Stimulated activated CD4-positive, alpha-beta T cell treated with anti-CD3 and anti-CD28 coated beads, Interleukin-12 subunit alpha, Interleukin-12 subunit beta, amount 100 ng/mL, for 4 hours (primary cell): Measurements from ENCODE around the gene STAU1.
"Not testable (repeated sequence)": the region's sequence is repeated elsewhere in the genome, so short reads cannot be mapped to it uniquely, and the experiment has no call there.

Source experiments
- DNase-seq: peaks from one replicate; pipeline ENCODE4 v3.0.0-alpha.2; 2020

STAU1 gene

DNA sequence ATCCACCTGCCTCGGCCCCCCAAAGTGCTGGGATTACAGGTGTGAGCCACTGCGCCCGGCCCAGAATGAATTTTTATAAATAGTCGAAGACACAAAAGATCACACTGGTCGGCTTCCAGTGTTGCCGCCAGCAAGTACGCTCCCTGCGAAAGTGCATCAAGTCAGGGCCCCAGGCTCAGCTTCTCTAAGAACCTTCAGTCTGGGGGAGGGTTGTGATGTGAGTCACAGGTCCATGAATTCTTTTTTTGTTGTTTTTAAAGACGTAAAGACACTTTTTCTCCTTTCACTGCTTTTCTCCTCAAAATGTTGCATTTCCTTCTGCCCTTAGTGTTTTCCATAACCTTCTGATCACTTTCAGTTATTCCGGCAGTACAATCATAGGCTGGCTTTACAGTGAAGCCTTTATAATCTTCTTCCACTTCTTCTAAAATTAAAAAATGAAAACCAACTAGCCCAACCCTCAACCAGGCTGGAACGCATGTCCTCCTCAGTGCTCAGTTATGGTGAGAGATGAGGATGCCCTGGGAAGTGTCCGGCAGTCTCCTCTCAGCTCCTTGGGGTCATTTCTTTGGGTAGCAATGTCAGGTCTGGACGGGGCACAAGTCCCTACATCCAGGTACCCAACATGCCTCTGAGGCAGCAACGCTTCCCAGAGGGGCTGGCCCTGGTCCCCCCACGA is 75.4 kb downstream of the STAU1 start:
- DNase-seq, result no peak

DNA sequence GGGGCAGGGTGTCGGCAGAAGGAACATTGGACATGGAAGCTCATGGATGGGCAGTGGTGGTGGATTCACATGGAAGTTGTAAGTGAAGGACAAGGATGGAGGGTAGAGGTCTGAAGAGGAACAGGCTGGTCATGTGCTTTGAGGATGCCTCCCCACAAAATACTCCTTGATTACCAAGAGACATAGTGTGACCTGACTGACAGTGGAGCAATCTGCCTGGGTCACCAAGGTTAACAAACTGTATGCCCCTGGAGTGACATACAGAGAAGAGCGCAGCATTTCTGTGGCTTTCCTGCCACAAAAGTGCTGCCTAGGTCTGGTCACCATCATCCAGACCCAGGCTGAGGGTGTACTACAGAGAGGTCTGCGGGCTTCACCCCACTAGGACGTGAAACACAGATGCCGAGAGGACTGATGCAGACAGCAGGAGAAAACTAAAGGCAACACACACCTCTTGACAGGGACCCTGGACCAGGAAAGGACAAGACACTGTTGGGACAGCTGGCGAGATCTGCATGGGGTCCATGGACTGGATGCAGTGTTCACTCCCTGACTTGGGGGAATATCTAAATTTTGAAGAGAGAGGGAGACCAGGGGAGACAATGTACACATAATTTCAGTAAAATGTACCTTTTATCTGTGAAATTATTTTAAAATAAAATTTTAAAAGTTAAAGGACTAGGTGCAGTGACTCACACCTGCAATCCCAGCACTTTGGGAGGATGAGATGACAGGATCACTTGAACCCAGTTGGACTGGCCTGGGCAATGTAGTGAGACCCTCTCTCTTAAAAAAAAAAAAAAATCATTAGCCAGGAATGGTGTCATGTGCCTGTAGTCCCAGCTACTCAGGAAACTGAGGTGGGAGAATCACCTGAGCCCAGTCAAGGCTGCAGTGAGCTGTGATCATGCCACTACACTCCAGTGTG is 77.1 kb downstream of the STAU1 start:
- DNase-seq, result no peak

DNA sequence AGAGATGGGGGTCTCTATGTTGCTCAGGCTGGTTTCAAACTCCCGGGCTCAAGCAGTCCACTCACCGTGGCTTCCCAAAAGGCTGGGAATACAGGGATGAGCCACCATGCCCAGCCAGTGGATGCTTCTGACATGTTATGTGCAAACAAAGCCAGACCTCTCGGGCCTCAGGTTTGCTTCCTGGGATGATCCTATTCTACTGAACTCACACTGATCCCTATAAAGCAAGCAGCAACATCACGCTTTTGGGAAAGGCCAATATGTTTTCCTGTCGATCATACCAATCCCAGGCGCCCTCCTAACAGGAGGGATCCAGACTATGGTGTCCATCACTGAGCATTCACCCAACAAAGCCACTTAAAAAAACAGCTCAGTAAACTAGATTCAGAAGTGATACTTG is 81.8 kb downstream of the STAU1 start:
- DNase-seq, result no peak

DNA sequence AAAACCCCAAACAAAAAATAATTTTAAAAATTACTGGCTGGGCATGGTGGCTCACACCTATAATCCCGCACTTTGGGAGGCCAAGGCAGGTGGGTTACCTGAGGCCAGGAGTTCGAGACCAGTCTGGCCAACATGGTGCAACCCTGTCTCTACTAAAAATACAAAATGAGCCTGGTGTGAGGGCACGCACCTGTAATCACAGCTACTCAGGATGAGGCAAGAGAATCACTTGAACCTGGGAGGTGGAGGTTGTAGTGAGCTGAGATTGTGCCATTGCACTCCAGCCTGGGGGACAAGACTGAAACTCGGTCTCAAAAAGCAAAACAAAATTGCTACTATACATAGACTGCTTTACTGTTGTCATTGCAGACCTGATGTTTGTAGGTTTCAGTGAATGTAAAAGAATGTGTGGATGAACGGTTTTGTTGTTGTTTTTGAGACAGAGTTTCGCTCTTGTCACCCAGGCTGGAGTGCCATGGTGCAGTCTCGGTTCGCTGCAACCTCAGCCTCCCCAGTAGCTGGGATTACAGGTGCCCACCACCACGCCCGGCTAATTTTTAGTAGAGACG is 83.1 kb downstream of the STAU1 start:
- DNase-seq, result not testable (repeated sequence)

DNA sequence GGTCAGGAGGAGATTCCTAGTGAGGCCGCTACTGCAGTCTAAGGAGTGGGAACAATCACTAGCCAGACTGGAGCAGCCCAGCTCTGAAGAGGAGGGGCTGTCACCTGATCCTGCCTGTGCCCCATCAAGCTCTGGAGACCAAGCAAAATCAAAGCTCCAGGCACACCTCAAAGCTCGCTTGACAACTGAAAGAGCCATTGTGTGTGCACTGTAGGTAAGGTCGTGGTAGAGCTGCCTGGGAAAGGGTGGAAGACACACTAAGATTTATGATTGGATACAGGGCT is 83.8 kb downstream of the STAU1 start:
- no peak for DNase-seq

DNA sequence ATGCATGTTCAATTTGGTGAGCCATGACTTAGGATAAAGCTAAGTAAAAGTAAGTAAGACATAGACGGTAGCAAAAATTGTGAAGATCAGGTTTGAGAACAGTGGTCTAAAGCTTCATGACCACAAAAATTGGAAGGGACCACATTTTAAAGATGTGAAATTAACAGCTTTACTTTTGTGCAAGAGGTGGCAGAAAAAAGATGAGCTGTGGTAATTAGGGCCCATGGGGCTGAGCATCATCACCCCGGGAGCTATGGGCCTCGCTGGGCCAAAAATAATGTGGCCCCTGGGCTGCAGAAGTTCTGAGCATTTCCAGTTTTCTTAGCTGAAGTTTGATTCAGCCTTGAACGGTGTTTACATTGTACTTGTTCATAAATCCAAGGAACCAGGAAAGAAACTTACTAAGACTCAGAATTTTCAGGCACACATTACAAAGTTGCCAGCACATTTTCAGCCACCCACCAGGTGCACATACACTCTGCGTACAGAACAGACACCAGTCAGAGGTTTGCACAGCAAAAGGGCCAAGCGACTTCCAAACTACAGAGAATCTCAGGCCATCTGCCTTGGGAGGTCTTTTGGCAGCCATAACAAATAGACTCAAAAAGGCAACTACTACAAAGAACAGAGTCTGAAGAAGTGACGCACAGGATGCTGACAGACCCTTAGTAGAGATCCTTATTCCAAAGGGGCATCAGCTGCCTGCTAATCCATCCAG is 84.3 kb downstream of the STAU1 start:
- DNase-seq, result no peak

DNA sequence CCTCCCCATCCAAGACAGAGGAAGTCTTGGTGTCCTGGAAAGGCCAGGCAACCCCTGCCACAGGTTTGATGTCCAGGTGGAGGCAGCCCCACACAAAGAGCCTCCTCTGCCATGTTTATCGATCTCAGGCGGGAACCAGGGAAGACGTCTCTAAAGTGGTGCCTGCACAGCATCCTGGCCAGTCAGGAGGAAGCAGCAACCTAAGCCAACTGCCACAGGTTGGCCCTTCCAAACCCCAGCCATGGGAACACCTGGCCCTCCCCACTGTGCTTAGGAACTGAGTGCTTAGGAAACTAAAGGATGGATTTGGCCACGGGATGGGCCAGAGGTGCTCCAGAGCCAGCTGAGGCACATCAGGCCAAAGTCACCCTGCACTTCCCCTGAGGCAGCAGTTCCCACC is 85.1 kb downstream of the STAU1 start:
- no peak for DNase-seq

DNA sequence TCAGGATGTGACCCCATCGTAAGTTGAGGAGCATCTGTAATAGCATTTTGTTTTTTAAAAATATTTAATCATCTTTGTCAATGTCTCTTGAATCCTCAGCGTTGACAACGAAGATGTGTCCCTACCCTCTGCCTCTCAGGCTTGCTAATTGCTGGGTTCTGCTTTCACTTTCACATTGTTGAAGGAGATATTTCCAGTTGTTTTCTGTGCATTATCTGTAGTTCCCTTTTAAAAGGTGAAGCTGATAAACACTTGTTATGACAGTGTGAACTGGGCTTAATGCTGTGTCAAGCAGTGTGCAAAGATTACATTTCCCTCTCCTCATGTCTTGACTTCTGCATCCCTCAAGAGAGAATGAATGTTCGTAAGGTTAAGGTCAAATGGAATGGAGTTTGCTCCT is 87.2 kb downstream of the STAU1 start:
- DNase-seq, result no peak

DNA sequence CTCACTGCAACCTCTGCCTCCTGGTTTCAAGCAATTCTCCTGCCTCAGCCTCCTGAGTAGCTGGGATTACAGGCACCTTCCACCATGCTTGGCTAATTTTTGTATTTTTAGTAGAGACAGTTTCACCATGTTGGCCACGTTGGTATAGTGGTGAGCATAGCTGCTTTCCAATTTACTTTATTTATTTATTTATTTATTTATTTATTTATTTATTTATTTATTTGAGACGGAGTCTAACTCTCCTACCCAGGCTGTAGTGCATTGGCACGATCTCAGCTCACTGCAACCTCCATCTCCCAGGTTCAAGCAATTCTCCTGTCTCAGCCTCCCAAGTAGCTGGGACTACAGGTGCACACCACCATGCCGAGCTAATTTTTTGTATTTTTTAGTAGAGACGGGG is 87.8 kb downstream of the STAU1 start:
- DNase-seq, result not testable (repeated sequence)

DNA sequence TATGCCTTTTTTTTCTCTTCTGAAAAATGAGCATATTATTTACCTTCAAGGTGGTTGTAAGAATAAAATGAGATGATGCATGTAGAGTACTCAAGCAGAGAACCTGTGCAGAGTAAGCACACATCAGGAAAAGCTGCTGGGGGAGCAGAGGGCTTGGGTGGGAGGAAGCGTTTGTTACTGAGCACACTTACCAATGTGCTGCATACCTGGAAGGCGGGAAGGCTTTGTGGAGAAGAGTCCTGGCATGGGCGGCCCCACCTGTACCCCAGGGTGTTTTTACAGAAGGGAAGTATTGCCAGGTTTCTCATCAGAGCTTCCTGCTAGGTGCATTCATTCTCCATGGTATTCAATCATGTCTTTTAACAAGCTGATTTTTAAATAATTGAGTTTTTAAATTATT is 89.1 kb downstream of the STAU1 start:
- DNase-seq, result no peak

DNA sequence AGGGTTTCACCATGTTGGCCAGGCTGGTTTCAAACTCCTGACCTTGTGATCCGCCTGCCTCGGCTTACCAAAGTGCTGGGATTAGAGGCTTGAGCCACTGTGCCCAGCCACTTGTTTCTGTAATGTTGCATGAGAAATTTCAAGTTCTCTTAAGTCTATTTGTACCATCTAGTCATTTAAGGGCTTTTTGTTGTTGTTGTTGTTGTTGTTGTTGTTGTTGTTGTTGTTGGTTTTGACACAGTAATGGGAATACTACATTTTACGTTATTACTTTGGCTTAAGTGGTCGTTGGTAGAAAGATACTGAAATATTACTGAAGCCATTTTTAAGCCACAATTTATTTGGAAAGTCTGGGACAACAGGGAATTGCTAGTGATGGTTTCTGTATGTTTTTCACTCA is 90.0 kb downstream of the STAU1 start:
- DNase-seq, result no peak

DNA sequence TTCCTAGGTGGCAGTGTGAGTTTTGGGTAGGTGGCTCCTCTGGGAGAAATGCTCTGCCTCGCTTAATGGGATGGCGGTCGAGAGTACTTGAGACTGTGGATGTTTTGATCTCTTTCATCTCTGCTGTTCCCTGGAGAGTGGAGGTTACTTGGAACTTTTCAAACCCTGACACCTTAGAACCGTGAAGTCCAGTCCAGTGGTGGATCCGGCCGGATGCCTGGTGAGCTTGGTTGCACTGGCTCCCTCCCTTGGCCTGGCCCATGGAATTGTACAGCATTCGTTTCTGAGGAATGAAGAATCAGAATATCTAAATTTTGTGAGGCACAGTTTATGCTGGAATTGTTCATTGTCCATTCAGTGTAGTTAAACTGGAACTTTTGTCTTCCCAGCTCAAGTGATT is 91.0 kb downstream of the STAU1 start:
- DNase-seq, result no peak

DNA sequence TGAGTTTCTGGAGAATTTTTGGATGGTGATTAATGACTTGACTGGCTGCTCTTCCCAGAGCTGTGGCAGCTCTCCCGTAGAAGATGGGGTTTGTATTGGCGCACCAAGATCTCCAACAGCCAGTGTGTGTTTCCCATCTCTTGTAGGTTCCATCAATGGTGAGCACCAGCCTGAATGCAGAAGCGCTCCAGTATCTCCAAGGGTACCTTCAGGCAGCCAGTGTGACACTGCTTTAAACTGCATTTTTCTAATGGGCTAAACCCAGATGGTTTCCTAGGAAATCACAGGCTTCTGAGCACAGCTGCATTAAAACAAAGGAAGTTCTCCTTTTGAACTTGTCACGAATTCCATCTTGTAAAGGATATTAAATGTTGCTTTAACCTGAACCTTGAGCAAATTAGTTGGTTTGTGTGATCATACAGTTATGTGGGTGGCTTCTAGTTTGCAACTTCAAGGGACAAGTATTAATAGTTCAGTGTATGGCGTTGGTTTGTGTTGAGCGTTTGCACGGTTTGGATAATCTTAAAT is 91.9 kb downstream of the STAU1 start:
- DNase-seq, result no peak

DNA sequence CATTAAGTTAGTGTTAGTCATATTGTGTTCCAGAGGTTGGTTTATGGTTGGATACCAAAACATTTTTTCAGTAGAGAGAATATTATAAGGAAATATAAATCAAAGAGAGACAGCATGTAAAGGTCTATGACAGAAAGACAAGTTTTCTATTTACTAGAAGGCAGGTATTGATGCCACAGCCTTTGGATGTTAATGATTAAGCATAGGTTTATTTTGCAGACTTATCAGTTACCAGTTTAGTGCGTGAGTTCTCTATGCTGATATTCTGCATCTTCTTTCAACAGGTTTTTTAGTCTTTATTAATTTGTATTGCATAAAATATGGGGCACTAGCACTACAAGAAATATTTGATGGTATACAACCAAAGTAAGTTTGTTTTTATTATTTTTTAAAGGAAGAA is 96.4 kb downstream of the STAU1 start:
- no peak for DNase-seq

DNA sequence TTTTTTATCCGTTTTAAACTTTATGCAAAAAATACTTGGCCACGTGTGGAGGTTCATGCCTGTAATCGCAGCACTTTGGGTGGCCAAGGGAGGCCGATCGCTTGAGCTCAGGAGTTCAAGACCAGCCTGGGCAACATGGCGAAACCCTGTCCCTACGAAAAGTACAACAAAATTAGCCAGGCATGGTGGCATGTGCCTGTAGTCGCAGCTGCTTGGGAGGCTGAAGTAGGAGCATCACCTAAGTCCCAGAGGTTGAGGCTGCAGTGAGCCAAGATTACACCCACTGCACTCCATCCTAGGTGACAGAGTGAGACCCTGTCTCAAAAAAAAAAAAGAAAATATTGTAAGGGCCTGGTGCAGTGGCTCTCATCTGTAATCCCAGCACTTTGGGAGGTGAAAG is 97.0 kb downstream of the STAU1 start:
- DNase-seq, result no peak

DNA sequence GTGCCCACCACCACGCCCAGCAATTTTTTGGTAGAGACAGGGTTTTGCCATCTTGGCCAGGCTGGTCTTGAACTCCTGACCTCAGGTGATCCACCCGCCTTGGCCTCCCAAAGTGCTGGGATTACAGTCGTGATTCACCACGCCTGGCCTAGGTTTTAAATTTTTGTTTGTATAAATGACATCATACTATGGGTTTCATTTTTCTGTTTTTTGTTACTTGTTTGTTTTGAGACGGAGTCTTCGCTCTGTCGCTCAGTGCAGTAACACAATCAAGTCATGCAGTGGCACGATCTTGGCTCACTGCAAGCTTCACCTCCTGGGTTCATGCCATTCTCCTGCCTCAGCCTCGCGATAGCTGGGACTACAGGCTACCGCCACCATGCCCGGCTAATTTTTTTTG is 105.8 kb downstream of the STAU1 start:
- DNase-seq, result not testable (repeated sequence)

DNA sequence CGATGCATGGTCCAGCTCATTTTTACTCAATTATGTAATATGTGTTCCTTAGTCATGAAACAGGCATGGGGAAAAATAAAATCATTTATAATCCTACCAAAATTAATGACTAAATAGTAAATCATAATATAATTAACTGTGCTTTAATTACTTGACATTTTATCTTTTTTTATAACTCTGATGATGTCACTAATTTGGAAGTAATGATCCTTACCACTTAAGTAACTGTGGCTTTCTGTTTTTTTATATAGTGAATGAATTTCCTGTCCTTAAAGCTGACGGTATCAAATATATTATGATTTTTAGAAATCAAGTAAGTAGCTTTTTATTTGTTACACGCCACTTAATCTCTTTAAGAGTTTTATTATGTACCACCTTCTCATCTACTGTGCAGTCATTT is 109.8 kb downstream of the STAU1 start:
- DNase-seq, result no peak

DNA sequence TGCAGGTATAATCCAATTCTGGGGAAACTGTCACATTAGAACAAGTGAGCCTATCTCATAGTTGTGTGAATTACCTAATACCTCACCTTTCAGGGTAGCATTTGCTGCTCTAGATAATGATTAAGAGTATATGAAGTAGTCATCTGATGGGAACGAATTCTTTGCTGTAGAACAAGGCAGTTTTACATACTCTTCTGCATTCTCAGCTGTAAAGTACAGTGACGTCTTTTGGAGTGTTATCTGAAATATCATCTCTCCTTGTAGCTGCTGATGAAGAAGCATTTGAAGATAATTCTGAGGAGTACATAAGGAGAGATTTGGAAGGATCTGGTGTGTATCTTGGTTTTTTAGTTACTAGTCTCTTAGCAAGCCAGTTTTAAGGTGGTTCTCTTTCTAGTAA is 113.6 kb downstream of the STAU1 start:
- DNase-seq, result no peak
